ENCODE data around the gene ASCC1. TPM values are rescaled to one million over a fixed set of nuclear protein-coding genes. Genes with fewer than 3 reads are reported as not detected.

The ASCC1 gene
- total and polyA plus RNA-seq, 2 of the 13 experiments (the other 11 are each of a cell fraction or from before 2014, with no cell fraction given), result 21.6 to 30.1 TPM

GRCh38 chr10:72215611-72216549 lies at the start of gene ASCC1, which contains the start of gene ANAPC16 (continued):
- TF ChIP-seq, protein P1, sequence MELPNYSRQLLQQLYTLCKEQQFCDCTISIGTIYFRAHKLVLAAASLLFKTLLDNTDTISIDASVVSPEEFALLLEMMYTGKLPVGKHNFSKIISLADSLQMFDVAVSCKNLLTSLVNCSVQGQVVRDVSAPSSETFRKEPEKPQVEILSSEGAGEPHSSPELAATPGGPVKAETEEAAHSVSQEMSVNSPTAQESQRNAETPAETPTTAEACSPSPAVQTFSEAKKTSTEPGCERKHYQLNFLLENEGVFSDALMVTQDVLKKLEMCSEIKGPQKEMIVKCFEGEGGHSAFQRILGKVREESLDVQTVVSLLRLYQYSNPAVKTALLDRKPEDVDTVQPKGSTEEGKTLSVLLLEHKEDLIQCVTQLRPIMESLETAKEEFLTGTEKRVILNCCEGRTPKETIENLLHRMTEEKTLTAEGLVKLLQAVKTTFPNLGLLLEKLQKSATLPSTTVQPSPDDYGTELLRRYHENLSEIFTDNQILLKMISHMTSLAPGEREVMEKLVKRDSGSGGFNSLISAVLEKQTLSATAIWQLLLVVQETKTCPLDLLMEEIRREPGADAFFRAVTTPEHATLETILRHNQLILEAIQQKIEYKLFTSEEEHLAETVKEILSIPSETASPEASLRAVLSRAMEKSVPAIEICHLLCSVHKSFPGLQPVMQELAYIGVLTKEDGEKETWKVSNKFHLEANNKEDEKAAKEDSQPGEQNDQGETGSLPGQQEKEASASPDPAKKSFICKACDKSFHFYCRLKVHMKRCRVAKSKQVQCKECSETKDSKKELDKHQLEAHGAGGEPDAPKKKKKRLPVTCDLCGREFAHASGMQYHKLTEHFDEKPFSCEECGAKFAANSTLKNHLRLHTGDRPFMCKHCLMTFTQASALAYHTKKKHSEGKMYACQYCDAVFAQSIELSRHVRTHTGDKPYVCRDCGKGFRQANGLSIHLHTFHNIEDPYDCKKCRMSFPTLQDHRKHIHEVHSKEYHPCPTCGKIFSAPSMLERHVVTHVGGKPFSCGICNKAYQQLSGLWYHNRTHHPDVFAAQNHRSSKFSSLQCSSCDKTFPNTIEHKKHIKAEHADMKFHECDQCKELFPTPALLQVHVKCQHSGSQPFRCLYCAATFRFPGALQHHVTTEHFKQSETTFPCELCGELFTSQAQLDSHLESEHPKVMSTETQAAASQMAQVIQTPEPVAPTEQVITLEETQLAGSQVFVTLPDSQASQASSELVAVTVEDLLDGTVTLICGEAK (IDR thresholded peaks at IDR 0.05), result no peak
- TF ChIP-seq, protein P1 (CRISPR knock-in tag; IDR thresholded peaks at IDR 0.05), result peak; percentile 94
- no peak for TF ChIP-seq ZBTB1 (CRISPR knock-in tag; IDR thresholded peaks at IDR 0.05; ENCODE audit: borderline replicate concordance)
- no peak for TF ChIP-seq XBP1 (CRISPR knock-in tag; IDR thresholded peaks at IDR 0.05)
- TF ChIP-seq NFAT5 (CRISPR knock-in tag; IDR thresholded peaks at IDR 0.05), result peak; percentile 86; the same call in 1 of the 2 replicates
- TF ChIP-seq ZNF772 (CRISPR knock-in tag; IDR thresholded peaks at IDR 0.05), result peak; percentile 98
- peak; percentile 27; the same call in 1 of the 2 replicates for TF ChIP-seq HMG20B (CRISPR knock-in tag; conservative IDR thresholded peaks at IDR 0.05)
- peak; percentile 66; the same call in 1 of the 2 replicates for TF ChIP-seq ZBTB34 (CRISPR knock-in tag; IDR thresholded peaks at IDR 0.05)
- TF ChIP-seq, protein P2, sequence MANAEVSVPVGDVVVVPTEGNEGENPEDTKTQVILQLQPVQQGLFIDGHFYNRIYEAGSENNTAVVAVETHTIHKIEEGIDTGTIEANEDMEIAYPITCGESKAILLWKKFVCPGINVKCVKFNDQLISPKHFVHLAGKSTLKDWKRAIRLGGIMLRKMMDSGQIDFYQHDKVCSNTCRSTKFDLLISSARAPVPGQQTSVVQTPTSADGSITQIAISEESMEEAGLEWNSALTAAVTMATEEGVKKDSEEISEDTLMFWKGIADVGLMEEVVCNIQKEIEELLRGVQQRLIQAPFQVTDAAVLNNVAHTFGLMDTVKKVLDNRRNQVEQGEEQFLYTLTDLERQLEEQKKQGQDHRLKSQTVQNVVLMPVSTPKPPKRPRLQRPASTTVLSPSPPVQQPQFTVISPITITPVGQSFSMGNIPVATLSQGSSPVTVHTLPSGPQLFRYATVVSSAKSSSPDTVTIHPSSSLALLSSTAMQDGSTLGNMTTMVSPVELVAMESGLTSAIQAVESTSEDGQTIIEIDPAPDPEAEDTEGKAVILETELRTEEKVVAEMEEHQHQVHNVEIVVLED (CRISPR knock-in tag; IDR thresholded peaks at IDR 0.05; ENCODE audit: borderline replicate concordance), result peak; percentile 98

Measured in HepG2 (cell line).